ENCODE measurements around the gene CHSY1.

DNA sequence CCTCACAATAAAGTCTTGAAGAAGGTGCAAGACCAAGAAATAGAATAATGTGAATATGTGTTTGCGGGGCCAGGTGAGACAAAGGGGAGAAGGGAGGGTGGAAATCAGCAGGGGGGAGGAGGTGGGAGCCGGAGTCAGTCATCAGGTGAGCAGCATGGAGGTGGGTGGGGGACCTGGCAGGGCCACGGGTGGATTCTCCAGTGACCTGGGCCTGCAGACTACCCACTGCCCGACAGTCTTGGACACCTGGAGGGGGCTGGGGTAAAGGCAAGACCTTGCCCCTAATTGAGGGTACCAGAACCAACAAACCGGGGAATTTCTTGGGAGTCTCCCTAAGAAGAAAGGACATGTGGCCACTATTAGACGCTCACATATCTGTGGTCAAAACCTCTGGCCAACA is 95.8 kb downstream of the CHSY1 start:
- TF ChIP-seq L3MBTL2 (conservative IDR thresholded peaks at IDR 0.05) (no peak), ZNF384 (IDR thresholded peaks at IDR 0.05) (no peak), BHLHE40 (IDR thresholded peaks at IDR 0.05; ENCODE audit: borderline replicate concordance) (no peak), SUZ12 (IDR thresholded peaks at IDR 0.05) (no peak), ARNT (IDR thresholded peaks at IDR 0.05) (no peak), FOXM1 (IDR thresholded peaks at IDR 0.05; ENCODE audit: borderline replicate concordance) (no peak), HDGF (IDR thresholded peaks at IDR 0.05; ENCODE audit: borderline replicate concordance) (no peak), TARDBP (IDR thresholded peaks at IDR 0.05) (no peak), FOXK2 (IDR thresholded peaks at IDR 0.05) (no peak), SP1 (IDR thresholded peaks at IDR 0.05) (no peak), ELF4 (IDR thresholded peaks at IDR 0.05) (no peak), CTBP1 (IDR thresholded peaks at IDR 0.05; ENCODE audit: borderline replicate concordance) (no peak), NFRKB (IDR thresholded peaks at IDR 0.05) (no peak)
- TF ChIP-seq, protein P1, sequence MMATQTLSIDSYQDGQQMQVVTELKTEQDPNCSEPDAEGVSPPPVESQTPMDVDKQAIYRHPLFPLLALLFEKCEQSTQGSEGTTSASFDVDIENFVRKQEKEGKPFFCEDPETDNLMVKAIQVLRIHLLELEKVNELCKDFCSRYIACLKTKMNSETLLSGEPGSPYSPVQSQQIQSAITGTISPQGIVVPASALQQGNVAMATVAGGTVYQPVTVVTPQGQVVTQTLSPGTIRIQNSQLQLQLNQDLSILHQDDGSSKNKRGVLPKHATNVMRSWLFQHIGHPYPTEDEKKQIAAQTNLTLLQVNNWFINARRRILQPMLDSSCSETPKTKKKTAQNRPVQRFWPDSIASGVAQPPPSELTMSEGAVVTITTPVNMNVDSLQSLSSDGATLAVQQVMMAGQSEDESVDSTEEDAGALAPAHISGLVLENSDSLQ (IDR thresholded peaks at IDR 0.05) = no peak

Measured in HEK293T (cell line).